ENCODE results near the gene SIK3.

Gene SIK3

GRCh38 chr11:116931206-116931953, 166.8 kb downstream of the SIK3 start:
- in situ Hi-C loops (cut with MboI; ENCODE audit: low pct_unique_long_range_greater_than_20kb, low sequenced_read_pairs, unreplicated experiment): no loop called here
- TF ChIP-seq CTCF (IDR thresholded peaks at IDR 0.05; ENCODE audit: extremely low read depth, insufficient read depth, missing control alignments): no peak
- no peak for DNase-seq (ENCODE audit: low spot score)

GRCh38 chr11:116930586-116930985, 167.6 kb downstream of the SIK3 start:
- no peak for TF ChIP-seq CTCF (IDR thresholded peaks at IDR 0.05; ENCODE audit: extremely low read depth, insufficient read depth, missing control alignments)
- no peak for DNase-seq (ENCODE audit: low spot score)
- in situ Hi-C loops (cut with MboI; ENCODE audit: low pct_unique_long_range_greater_than_20kb, low sequenced_read_pairs, unreplicated experiment): no loop called here

- TF ChIP-seq CTCF (IDR thresholded peaks at IDR 0.05; ENCODE audit: extremely low read depth, insufficient read depth, missing control alignments): no peak
- no peak for DNase-seq (ENCODE audit: low spot score)
- in situ Hi-C loops (cut with MboI; ENCODE audit: low pct_unique_long_range_greater_than_20kb, low sequenced_read_pairs, unreplicated experiment): no loop called here
Measured at GRCh38 chr11:116930177-116930576, 168.1 kb downstream of the SIK3 start.

- TF ChIP-seq CTCF (IDR thresholded peaks at IDR 0.05; ENCODE audit: extremely low read depth, insufficient read depth, missing control alignments): no peak
- in situ Hi-C loops (cut with MboI; ENCODE audit: low pct_unique_long_range_greater_than_20kb, low sequenced_read_pairs, unreplicated experiment): no loop called here
- no peak for DNase-seq (ENCODE audit: low spot score)
Measured at GRCh38 chr11:116929414-116930090, 168.7 kb downstream of the SIK3 start.

- in situ Hi-C loops (cut with MboI; ENCODE audit: low pct_unique_long_range_greater_than_20kb, low sequenced_read_pairs, unreplicated experiment): no loop called here
- TF ChIP-seq CTCF (IDR thresholded peaks at IDR 0.05; ENCODE audit: extremely low read depth, insufficient read depth, missing control alignments): no peak
- no peak for DNase-seq (ENCODE audit: low spot score)
Measured at GRCh38 chr11:116928845-116929244, 169.4 kb downstream of the SIK3 start.

- peak; percentile 43 for DNase-seq (ENCODE audit: low spot score)
- in situ Hi-C loops (cut with MboI; ENCODE audit: low pct_unique_long_range_greater_than_20kb, low sequenced_read_pairs, unreplicated experiment): no loop called here
- no peak for TF ChIP-seq CTCF (IDR thresholded peaks at IDR 0.05; ENCODE audit: extremely low read depth, insufficient read depth, missing control alignments)
Measured at GRCh38 chr11:116928102-116928777, 170.0 kb downstream of the SIK3 start.

All from GM13977 (cell line).